H1 (cell line): Measurements from ENCODE around the gene CDH9. TPM values are rescaled to one million over a fixed set of nuclear protein-coding genes. Genes with fewer than 3 reads are reported as not detected.

ENCODE experiments used
- CTCF ChIA-PET: fragments of 300-600 bp; sonication (Branson Sonifier 250); formaldehyde crosslinking; loops from one replicate; lab custom pipeline; 2021; ENCODE audit not compliant: partially characterized antibody; lab: Charles Lee
- POLR2A ChIA-PET: fragments of 300-600 bp; sonication (Branson Sonifier 250); formaldehyde crosslinking; loops from one replicate; lab custom pipeline; 2021; ENCODE audit warnings: inconsistent platforms; ENCODE audit not compliant: partially characterized antibody; lab: Charles Lee
- DNase-seq, 2 experiments: peaks; one replicate each; pipeline versions ENCODE4 v3.0.0 to v3.0.0-alpha.2; 2010 to 2022; ENCODE audit warnings: low spot score in 2 of 2, low read depth in 1 of 2, mixed read lengths in 1 of 2
- FAIRE-seq: peaks from 2 replicates; lab custom pipeline; 2011; peaks lifted over from hg19 to GRCh38; lab: Jason Lieb, UNC
- H2AFZ ChIP-seq: 2 replicates; pipeline ENCODE4 v1.8.1; 2012; ENCODE audit warnings: low read length, inconsistent platforms
- H2AK5ac ChIP-seq: 2 replicates; pipeline ENCODE4 v1.6.1; 2013; ENCODE audit warnings: low read depth, low read length
- H2BK120ac ChIP-seq: replicated peaks from 2 replicates; pipeline ENCODE3; 2013; ENCODE audit warnings: low read depth, low read length, inconsistent platforms
- H2BK12ac ChIP-seq: 2 replicates; pipeline ENCODE4 v1.6.1; 2013; ENCODE audit warnings: low read depth, low read length
- H2BK15ac ChIP-seq: 2 replicates; pipeline ENCODE4 v1.6.1; 2013; ENCODE audit warnings: low read length
- H2BK20ac ChIP-seq: 2 replicates; pipeline ENCODE4 v1.6.1; 2013; ENCODE audit warnings: low read length
- H2BK5ac ChIP-seq: 2 replicates; pipeline ENCODE4 v1.6.1; 2013; ENCODE audit warnings: low read depth, low read length
- H3K14ac ChIP-seq: 2 replicates; pipeline ENCODE4 v1.6.1; 2013; ENCODE audit warnings: inconsistent platforms; ENCODE audit not compliant: insufficient read length
- H3K18ac ChIP-seq: 2 replicates; pipeline ENCODE4 v1.6.1; 2013; ENCODE audit warnings: low read length; ENCODE audit errors: extremely low read depth
- H3K23ac ChIP-seq: 2 replicates; pipeline ENCODE4 v1.6.1; 2013; ENCODE audit warnings: inconsistent platforms; ENCODE audit not compliant: insufficient read length
- H3K23me2 ChIP-seq: 2 replicates; pipeline ENCODE4 v1.6.1; 2013; ENCODE audit warnings: low read depth, low read length
- H3K27ac ChIP-seq: 2 replicates; pipeline ENCODE4 v1.6.1; 2011; ENCODE audit warnings: low read depth, low read length, inconsistent platforms
- H3K27me3 ChIP-seq, 4 experiments: replicated peaks in 1 of 4; 1 replicate in 1 of 4; 2 replicates in 3 of 4; pipeline versions ENCODE4 v1.6.1 to v1.8.1; 2011 to 2013; ENCODE audit warnings: low read length in 3 of 4, mild to moderate bottlenecking in 3 of 4, inconsistent platforms in 2 of 4, mixed read lengths in 2 of 4, moderate library complexity in 1 of 4; ENCODE audit not compliant: control insufficient read depth in 3 of 4, insufficient read depth in 3 of 4; ENCODE audit errors: extremely low read depth in 1 of 4
- H3K36me3 ChIP-seq, 4 experiments: 2 replicates each; pipeline versions ENCODE4 v1.6.1 to v1.8.1; 2011 to 2013; ENCODE audit warnings: mild to moderate bottlenecking in 4 of 4, low read length in 3 of 4, moderate library complexity in 2 of 4, control low read depth in 1 of 4, inconsistent platforms in 1 of 4; ENCODE audit not compliant: insufficient read depth in 4 of 4, control insufficient read depth in 2 of 4
- H3K4ac ChIP-seq: replicated peaks from 2 replicates; pipeline ENCODE3; 2013; ENCODE audit warnings: low read length, low read depth, mixed read lengths, inconsistent platforms; ENCODE audit not compliant: insufficient read length
- H3K4me1 ChIP-seq, 4 experiments: replicated peaks in 1 of 4; 1 replicate in 1 of 4; 2 replicates in 3 of 4; pipeline versions ENCODE4 v1.6.1 to v1.8.1; 2011 to 2013; ENCODE audit warnings: low read length in 3 of 4, inconsistent platforms in 2 of 4, mixed read lengths in 1 of 4; ENCODE audit not compliant: insufficient read depth in 4 of 4, control insufficient read depth in 3 of 4
- H3K4me2 ChIP-seq, 2 experiments: 2 replicates each; pipeline versions ENCODE4 v1.6.1 to v1.8.1; 2011 to 2013; ENCODE audit warnings: low read depth in 2 of 2, low read length in 2 of 2, control low read depth in 1 of 2, inconsistent platforms in 1 of 2, mild to moderate bottlenecking in 1 of 2; ENCODE audit not compliant: insufficient read depth in 1 of 2
- H3K4me3 ChIP-seq, 4 experiments: fragments of 200-600, 300-600 bp in 1 of 4; sonication (generic), shearing (Covaris generic), sonication (Bioruptor Twin) in 1 of 4; 2 replicates each; pipeline versions ENCODE4 v1.5.1 to v1.8.1; 2011 to 2016; ENCODE audit warnings: low read length in 4 of 4, low read depth in 3 of 4, control low read depth in 2 of 4, inconsistent platforms in 2 of 4, mild to moderate bottlenecking in 2 of 4, mixed read lengths in 1 of 4, moderate library complexity in 1 of 4; ENCODE audit not compliant: insufficient read depth in 2 of 4; ENCODE audit errors: extremely low read depth in 1 of 4
- H3K56ac ChIP-seq: replicated peaks from 2 replicates; pipeline ENCODE3; 2013; ENCODE audit warnings: low read depth, mild to moderate bottlenecking, mixed read lengths, low read length, inconsistent platforms; ENCODE audit not compliant: insufficient read length
- H3K79me1 ChIP-seq: 2 replicates; pipeline ENCODE4 v1.6.1; 2013; ENCODE audit warnings: low read depth, low read length, control low read depth
- H3K79me2 ChIP-seq, 2 experiments: 2 replicates each; pipeline versions ENCODE4 v1.6.1 to v1.8.1; 2012 to 2013; ENCODE audit warnings: low read length in 2 of 2, mild to moderate bottlenecking in 2 of 2, inconsistent platforms in 1 of 2; ENCODE audit not compliant: insufficient read depth in 2 of 2, control insufficient read depth in 1 of 2
- H3K9ac ChIP-seq, 4 experiments: replicated peaks in 1 of 4; 1 replicate in 1 of 4; 2 replicates in 3 of 4; pipeline versions ENCODE4 v1.6.1 to v1.8.1; 2011 to 2013; ENCODE audit warnings: low read depth in 3 of 4, low read length in 3 of 4, control low read depth in 2 of 4, mild to moderate bottlenecking in 2 of 4, moderate library complexity in 2 of 4, inconsistent platforms in 1 of 4; ENCODE audit errors: extremely low read depth in 1 of 4
- H3K9me3 ChIP-seq, 2 experiments: 2 replicates each; pipeline versions ENCODE4 v1.6.1 to v1.8.1; 2012 to 2013; ENCODE audit warnings: mild to moderate bottlenecking in 2 of 2, moderate library complexity in 2 of 2, control low read depth in 1 of 2, inconsistent platforms in 1 of 2, low read depth in 1 of 2, low read length in 1 of 2, mixed read lengths in 1 of 2; ENCODE audit not compliant: insufficient read depth in 2 of 2
- H4K20me1 ChIP-seq, 2 experiments: replicated peaks in 1 of 2; 2 replicates each; pipeline versions ENCODE3 to v1.8.1; 2011 to 2013; ENCODE audit warnings: inconsistent platforms in 2 of 2, low read length in 2 of 2, mild to moderate bottlenecking in 1 of 2; ENCODE audit not compliant: insufficient read depth in 2 of 2, control insufficient read depth in 1 of 2
- H4K5ac ChIP-seq: 2 replicates; pipeline ENCODE4 v1.6.1; 2013; ENCODE audit warnings: low read length, low read depth, mixed read lengths, inconsistent platforms; ENCODE audit not compliant: insufficient read length
- H4K8ac ChIP-seq: 2 replicates; pipeline ENCODE4 v1.8.0; 2013; ENCODE audit warnings: mild to moderate bottlenecking, moderate library complexity, low read length, inconsistent platforms; ENCODE audit not compliant: insufficient read depth; ENCODE audit errors: extremely low read depth
- H4K91ac ChIP-seq: replicated peaks from 2 replicates; pipeline ENCODE3; 2013; ENCODE audit warnings: low read length, mixed read lengths, inconsistent platforms; ENCODE audit not compliant: insufficient read length
- CHD2 ChIP-seq: IDR thresholded peaks from 2 replicates; pipeline ENCODE4 v1.6.1; 2012; ENCODE audit warnings: low read length, improper control_type of control experiment
- E2F6 ChIP-seq: IDR thresholded peaks from 2 replicates; pipeline ENCODE4 v1.6.1; 2012; ENCODE audit warnings: inconsistent platforms
- MAX ChIP-seq: IDR thresholded peaks from 2 replicates; pipeline ENCODE4 v1.6.1; 2012; ENCODE audit warnings: inconsistent platforms
- NANOG ChIP-seq: IDR thresholded peaks from 2 replicates; pipeline ENCODE4 v1.6.1; 2011; ENCODE audit warnings: low read length, low read depth, mild to moderate bottlenecking, inconsistent platforms; ENCODE audit not compliant: insufficient read depth, poor library complexity, severe bottlenecking
- POLR2AphosphoS5 ChIP-seq: IDR thresholded peaks from 2 replicates; pipeline ENCODE4 v1.6.1; 2011; ENCODE audit warnings: low read depth, low read length
- SP2 ChIP-seq: IDR thresholded peaks from 2 replicates; pipeline ENCODE4 v1.6.1; 2012; ENCODE audit warnings: mild to moderate bottlenecking, low read length, inconsistent platforms
- TBP ChIP-seq: IDR thresholded peaks from 2 replicates; pipeline ENCODE4 v1.6.1; 2011; ENCODE audit warnings: low read depth, low read length, improper control_type of control experiment
- TEAD4 ChIP-seq: IDR thresholded peaks from 2 replicates; pipeline ENCODE4 v1.6.1; 2012; ENCODE audit warnings: low read depth, low read length, inconsistent platforms, mixed read lengths
- USF2 ChIP-seq: IDR thresholded peaks from 2 replicates; pipeline ENCODE4 v1.6.1; 2011; ENCODE audit warnings: low read length, improper control_type of control experiment
- WGBS, 2 experiments: shearing (Covaris generic) in 1 of 2; methylation state at CpG; one replicate each; pipeline versions ENCODE4 v1.1.6 to v1.1.7; 2013 to 2015; ENCODE audit warnings: low lambda C conversion rate in 2 of 2, mixed read lengths in 2 of 2, inconsistent platforms in 1 of 2, low coverage in 1 of 2, missing lambda C conversion rate in 1 of 2; ENCODE audit not compliant: insufficient replicate concordance in 2 of 2, insufficient coverage in 1 of 2, insufficient read length in 1 of 2; ENCODE audit errors: extremely low coverage in 1 of 2, missing lambda C conversion rate in 1 of 2; 5-methylcytosine and 5-hydroxymethylcytosine counted together
- polyA plus RNA-seq, 7 experiments: library from polyadenylated mRNA; depleted of rRNA in 3 of 7; stranded (reverse) in 5 of 7; unstranded in 2 of 7; fragments of >200 nt in 5 of 7; fragments of 200-250 nt in 2 of 7; gene quantifications; 1 replicate in 5 of 7; 2 replicates in 1 of 7; 4 replicates in 1 of 7; pipeline versions ENCODE4 v1.2.1 to v1.2.3, GENCODE V29; 2011 to 2013; ENCODE audit warnings: missing spikeins in 2 of 7, mixed read lengths in 2 of 7
- total RNA-seq: library from RNA; stranded (reverse); fragmentation: NEBNext Ultra II Directional; extraction: Animal tissue kit (Norgen Biotek cat#: 25700); gene quantifications from 2 replicates; pipeline ENCODE4 v1.2.1, GENCODE V29; 2021

The CDH9 gene
- total and polyA plus RNA-seq, 2 of the 8 experiments (the other 6 are each of a cell fraction or from before 2014, with no cell fraction given): 0.54 to 1.0 TPM

GRCh38 chr5:26869781-26870180 is 168.6 kb downstream of the CDH9 start:
- Histone ChIP-seq H3K79me1 (no peaks in the 10 kb centered on the region), H3K36me3 (no peaks in the 10 kb centered on the region), H3K9me3 (no peaks in the 10 kb centered on the region), H3K4me2 (no peak overlapping the region), H4K91ac (no peak overlapping the region), H2BK15ac (no peak overlapping the region), H2BK20ac (no peak overlapping the region), H2AFZ (no peak overlapping the region), H2AK5ac (no peak overlapping the region), H3K14ac (no peak overlapping the region), H3K27ac (no peak overlapping the region), H3K9ac (no peak overlapping the region), H3K4me1 (no peaks in the 10 kb centered on the region), H4K5ac (no peak overlapping the region), H2BK120ac (no peak overlapping the region), H3K23ac (no peak overlapping the region), H3K23me2 (no peaks in the 10 kb centered on the region), H4K20me1 (no peaks in the 10 kb centered on the region), H3K4ac (no peak overlapping the region), H3K27me3 (no peaks in the 10 kb centered on the region), H3K18ac (no peak overlapping the region), H2BK5ac (no peak overlapping the region), H3K56ac (no peak overlapping the region), H2BK12ac (no peak overlapping the region), H3K4me3 (no peak overlapping the region), H4K8ac (no peak overlapping the region), H3K79me2 (no peaks in the 10 kb centered on the region)
- CTCF ChIA-PET: no interaction called here
- FAIRE-seq (no peak), DNase-seq (no peak)
- TF ChIP-seq SP2 (no peak), TEAD4 (no peak), CHD2 (no peak), MAX (no peak), POLR2AphosphoS5 (no peak), USF2 (no peak), TBP (no peak), NANOG (no peak), E2F6 (no peak)
- WGBS, 2 experiments: 100% methylated on average over 1 of the region's 1 CpG; no CpG with 5 or more reads in 1 of the 2 experiments
- POLR2A ChIA-PET: interaction anchor here (0.5 kb wide), 1 partner anchor 611 kb away, joined by 4 read pairs; no protein-coding TSS in a partner anchor
